HTR-8/SVneo (cell line): ENCODE results near the gene CLPSL1.
A peak's percentile ranks its signal among the peaks of the same experiment; 100 is the strongest.
"Not testable (repeated sequence)": the region's sequence is repeated elsewhere in the genome, so short reads cannot be mapped to it uniquely, and the experiment has no call there.

ENCODE experiments used
- DNase-seq: peaks from one replicate; pipeline ENCODE4 v3.0.0; 2011; ENCODE audit warnings: low spot score, mixed read lengths; ENCODE audit not compliant: insufficient read length
- FAIRE-seq: peaks from 2 replicates; lab custom pipeline; 2011; peaks lifted over from hg19 to GRCh38; lab: Jason Lieb, UNC

The CLPSL1 gene, protein sequence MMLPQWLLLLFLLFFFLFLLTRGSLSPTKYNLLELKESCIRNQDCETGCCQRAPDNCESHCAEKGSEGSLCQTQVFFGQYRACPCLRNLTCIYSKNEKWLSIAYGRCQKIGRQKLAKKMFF

GRCh38 chr6:35780719-35781118 lies at the start of gene CLPSL1:
CLPSL1 (plus strand) TSS chr6:35781019; CDS start chr6:35781111, 92 bp downstream.
- DNase-seq (no peak), FAIRE-seq (no peak)

DNA sequence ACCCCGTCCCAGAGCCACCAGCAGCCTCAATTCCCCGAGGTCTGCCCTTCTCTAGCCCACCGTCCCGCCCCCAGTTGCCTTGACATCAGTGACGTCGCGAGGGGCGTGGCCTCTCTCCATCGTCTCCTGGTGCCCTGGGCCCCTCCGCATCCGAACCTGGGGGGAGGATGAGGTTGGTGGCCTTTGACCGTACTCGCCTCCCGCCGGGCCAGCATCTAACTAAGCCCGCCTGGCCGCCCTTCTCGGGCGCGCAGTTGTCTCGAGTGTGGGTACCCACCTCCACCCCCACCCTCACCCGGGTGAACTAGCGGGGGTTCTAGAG lies 49.4 kb upstream of the CLPSL1 start:
- no peak for FAIRE-seq
- peak; percentile 94 for DNase-seq

DNA sequence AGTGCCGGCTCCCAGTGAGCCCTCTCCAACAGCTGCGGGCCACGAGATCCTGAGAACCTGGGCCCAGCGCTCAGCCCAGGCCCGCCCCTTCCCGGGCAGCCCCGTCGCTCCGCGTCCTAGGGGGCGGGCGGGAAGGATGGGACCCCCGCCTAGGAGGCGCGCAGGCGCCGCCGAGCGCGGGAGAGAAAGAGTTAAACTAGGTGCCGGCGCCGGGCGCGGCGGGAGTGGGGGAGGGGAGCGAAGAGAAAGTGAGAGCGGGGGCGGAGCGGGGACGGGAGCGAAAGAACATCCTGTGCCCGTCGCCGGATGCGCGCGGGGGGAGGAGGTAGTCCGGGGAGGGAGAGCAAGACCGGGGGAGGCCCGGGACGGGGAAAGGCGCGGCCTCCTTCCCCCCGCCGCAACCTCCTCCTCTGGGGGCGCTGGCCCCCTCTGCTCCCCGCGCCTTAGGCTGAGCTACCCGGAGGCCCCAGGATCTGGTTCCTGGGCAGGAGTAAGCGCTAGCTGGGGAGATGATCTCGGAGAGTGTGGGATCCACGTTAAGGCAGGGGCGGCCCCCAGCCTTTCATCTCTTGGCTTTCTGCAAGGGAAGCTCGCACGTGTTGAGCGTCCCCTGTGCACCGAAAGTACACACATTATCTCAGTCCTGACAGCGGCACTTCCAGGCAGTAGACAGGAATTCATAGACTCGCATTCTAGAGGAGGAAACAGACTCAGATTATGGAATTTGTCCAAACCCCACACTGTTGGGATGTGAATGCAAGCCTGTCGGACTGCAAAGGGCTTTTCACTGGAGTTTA lies 48.9 kb upstream of the CLPSL1 start:
- FAIRE-seq (no peak), DNase-seq (peak; percentile 84)

- FAIRE-seq (no peak), DNase-seq (no peak)
These were observed 47.2 kb upstream of the CLPSL1 start for GRCh38 chr6:35733633-35734032.

DNA sequence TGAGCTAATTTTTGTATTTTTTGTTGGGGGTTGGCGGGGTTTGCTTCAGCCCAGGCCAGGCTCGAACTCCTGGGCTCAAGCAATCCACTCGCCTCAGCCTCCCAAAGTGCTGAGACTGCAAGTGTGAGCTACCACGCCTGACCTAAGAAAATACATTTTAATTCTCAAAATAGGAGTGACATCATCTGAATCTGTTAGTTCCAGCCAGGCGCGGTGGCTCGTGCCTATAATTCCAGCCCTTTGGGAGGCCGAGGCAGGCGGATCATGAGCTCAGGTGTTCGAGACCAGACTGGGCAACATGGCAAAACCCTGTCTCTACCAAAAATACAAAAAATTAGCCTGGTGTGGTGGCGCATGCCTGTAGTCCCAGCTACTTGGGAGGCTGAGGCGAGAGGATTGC lies 46.5 kb upstream of the CLPSL1 start:
- not testable (repeated sequence) for FAIRE-seq, DNase-seq

DNA sequence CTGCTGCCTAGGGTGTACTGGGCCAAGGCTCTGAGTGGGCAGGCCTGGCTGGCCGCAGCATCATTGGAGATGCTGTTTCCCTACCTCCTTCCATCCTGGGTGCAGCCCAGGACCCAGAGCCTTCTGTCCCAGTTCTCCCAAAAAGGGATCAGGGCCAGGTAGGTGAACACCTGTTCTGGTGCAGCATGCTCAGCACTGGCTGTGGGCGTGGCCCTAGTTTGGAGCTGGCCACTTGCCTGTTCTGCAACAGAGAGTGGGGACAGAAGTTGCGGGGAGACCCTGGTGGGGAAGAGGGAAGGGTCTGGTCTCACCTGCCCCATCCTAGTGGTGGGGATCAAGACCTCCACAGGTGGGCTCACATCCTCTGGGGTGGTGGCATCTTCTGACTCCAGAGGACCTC lies 45.4 kb upstream of the CLPSL1 start:
- DNase-seq (no peak), FAIRE-seq (no peak)

DNA sequence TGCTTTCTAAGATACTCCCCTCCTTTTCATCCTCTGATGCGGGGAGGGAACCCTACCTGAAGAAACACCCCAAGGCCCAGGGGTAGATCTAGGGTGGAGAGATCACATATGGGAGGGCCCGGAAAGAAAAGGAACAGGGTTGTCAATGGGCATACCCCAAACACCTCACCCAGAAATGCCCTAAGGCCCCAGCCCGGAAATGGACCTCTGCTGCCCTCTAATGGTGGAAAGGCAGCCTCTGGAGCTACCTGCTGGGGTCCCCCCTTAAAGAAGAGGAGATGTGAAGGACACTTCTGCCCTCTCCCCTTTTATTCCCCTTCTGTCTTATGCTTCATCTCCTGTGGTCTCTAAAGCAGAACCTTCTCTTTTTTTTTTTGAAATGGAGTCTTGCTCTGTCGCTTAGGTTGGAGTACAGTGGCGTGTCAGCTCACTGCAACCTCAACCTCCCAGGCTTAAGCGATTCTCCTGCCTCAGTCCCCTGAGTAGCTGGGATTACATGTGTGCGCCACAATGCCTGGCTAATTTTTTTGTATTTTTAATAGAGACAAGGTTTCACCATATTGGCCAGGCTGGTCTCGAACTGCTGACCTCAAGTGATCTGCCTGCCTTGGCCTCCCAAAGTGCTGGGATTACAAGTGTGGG lies 44.4 kb upstream of the CLPSL1 start:
- FAIRE-seq (no peak), DNase-seq (peak; percentile 77)

GRCh38 chr6:35736982-35737412 lies 43.8 kb upstream of the CLPSL1 start, which contains the start of gene ARMC12:
ARMC12 (plus strand) TSS chr6:35737032; CDS start chr6:35737109, 77 bp downstream.
- FAIRE-seq (no peak), DNase-seq (no peak)

DNA sequence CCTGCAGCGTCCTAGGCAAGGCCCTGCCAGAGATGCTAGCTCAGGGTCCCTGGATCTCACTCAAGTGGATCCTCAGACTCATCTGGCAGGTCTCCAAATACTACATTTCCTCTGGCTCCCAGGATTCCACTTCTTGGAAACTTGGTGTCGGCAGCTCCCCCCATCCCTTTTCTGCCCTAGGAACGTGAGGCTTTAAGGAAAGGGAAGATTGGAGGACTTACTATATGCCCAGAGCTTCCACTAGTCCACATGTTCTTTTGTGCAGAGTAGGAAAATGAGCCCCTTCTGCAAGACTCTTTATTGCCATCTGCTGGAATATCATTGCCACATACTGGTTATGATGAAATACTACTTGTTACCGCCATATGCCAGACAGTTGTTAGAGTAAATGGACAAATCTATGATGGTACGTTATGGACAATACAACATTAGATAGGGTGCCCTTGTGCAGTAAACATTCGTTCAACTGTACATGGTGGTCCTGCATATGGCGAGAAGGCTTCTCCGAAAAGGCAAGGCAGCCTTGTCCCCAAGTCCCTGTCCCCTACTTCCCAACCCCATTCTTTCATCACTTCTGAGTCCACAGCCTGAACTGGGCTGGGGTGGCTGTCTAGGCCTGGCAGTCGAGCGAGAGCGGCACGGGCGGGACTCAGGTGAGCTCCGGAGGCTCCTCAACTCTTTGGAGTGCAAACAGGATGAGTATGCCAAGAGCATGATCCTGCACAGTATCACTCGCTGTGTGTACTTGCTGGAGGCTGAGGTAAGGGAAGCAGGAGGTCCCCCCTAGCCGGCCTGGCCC lies 43.2 kb upstream of the CLPSL1 start:
- DNase-seq (peak; percentile 86), FAIRE-seq (peak; percentile 52)

- no peak for DNase-seq
- no peak for FAIRE-seq
These were observed 40.9 kb upstream of the CLPSL1 start for GRCh38 chr6:35739645-35740524.

DNA sequence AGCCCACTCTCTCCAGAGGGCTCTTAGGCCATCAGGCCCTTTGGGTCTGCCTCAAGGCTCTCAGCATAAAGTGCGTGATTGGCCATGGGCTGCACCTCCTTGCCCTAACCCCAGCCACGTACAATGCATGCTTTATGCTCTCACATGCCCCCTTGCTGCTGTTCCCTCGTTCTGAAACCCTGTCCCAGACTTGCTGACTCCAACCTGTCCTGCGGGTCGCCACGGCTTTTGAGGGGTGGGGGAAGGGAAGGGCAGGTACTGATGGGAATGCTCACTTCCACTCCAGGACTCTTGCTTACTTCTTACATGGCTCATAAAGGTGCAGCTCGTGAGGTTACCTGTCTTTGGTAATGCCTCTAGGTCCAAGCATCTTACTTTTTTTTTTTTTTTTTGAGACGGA lies 38.0 kb upstream of the CLPSL1 start:
- FAIRE-seq = no peak
- no peak for DNase-seq

- FAIRE-seq (no peak), DNase-seq (no peak)
These were observed 35.3 kb upstream of the CLPSL1 start for GRCh38 chr6:35745509-35745908.

- DNase-seq (no peak), FAIRE-seq (no peak)
These were observed 34.3 kb upstream of the CLPSL1 start for GRCh38 chr6:35746516-35746915.

DNA sequence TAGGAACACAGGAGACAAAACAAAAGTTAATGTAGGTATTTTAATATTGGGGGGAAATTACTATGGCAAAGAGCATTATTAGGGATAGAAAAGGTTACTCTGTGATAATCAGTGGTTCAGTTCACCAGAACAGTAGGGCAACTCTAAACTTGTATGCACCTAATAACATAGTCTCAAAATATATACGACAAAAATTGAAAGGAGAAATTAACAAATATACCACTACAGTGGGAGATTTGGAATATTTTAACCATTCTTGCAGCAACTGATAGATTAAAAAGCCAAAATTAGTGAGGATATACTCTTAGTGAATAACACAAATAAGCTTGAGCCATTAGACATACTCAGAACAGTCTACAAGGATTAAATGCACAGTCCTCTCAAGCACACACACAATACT lies 32.9 kb upstream of the CLPSL1 start:
- DNase-seq = no peak
- no peak for FAIRE-seq

DNA sequence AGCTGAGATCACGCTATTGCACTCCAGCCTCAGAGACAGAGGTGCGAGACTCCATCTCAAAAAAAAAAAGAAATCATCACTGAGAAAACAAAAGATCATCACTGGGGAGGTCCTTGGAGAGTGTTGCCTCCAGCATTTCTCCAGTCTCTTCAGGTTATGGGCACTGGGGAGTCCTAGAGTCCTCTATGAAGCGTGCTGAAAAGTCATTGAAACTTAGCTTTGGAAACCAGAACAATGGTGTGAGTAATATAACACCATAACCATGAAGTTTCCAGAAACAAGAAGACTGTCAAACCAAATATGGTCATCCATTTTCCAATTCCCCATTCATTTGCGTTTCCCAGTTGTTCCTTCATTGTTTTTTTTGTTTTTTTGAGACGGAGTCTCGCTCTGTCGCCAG lies 30.3 kb upstream of the CLPSL1 start:
- FAIRE-seq (no peak), DNase-seq (no peak)

GRCh38 chr6:35751594-35751993 lies 29.2 kb upstream of the CLPSL1 start:
- FAIRE-seq = no peak

DNA sequence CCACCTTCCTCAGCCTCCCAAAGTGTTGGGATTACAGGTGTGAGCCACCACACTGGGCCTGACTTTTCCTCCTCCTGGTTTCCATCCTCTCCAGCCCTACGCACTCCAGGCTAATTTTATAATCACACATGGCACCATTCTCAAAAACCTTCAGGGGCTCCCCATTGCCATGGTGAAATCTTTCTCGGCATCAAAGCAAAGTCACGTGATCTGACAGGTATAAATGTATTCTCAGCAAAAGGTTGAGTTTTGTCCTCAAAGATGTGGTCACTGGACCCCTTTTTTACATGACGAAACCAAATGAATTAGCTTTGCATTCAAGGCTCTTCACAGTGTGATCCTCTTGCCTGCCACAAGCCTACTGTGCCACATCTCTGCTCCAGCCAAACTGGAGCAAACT lies 28.5 kb upstream of the CLPSL1 start:
- DNase-seq (no peak), FAIRE-seq (no peak)

More at GRCh38 chr6:35751594-35751993, 29.2 kb upstream of the CLPSL1 start:
- DNase-seq = no peak

DNA sequence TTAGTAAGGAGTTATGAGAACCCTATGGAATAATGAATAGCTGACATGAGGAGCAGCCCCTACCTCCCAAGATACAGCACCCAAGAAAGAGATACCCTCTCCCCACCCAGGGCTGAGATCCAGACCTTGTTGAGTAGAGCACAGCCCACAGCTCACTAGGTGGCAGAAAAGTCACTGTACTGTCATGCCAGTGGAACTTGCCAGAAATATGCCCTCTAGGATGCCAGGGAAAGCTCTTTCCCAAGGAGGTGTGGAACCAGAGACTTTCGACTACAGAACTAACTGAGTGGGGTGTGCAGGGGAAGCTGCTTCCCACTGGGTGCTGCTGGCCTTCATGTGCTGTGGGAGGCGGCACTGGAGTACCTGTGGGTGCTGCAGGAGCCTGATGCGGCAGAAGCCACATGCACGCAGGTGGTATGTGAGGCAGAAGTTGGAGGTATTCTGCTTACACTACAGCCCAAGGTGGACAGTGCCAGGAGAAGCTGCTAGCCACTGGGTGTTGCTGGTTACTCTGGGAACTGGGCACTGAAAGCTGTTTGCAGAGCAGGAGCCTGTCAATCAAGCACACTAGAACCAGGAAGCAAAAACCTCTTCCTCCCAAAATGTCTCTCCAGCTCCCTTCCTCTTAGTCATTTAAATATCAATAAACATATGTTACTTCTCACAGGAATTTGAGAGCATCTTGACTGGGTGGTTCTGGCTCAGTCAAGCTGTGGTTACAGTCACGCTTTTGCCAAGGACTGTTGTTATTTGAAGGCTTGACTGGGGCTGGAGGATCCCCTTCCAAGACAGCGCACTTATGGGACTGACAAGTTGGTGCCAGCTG lies 26.2 kb upstream of the CLPSL1 start:
- no peak for DNase-seq
- FAIRE-seq = no peak
